Measurements from ENCODE around the gene COG2.
"Not testable (repeated sequence)": the region's sequence is repeated elsewhere in the genome, so short reads cannot be mapped to it uniquely, and the experiment has no call there.

COG2 gene

DNA sequence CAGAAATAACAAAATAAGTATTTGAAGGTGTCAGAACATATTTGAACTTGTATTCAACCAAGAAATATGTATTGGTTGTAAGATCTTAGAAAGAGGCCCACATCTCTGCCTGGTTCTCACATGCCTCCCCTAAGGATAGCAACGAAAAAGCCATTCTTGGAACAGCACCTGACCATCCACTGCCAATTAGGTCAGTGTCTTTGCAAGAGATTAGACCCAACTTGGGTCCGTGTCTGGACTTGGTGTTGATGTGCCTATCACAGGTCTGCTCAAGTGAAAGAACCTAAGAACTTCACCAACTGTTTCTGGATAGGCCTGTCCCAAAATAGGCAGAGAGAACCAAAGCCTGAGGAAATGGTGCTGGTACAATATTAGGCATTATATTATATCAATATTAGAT, 46.0 kb upstream of the COG2 start:
- no peak overlapping the region for H4K91ac ChIP-seq (ENCODE audit: low read depth, low read length, poor library complexity)
- no peak overlapping the region for H3K27ac ChIP-seq (replicated peaks; ENCODE audit: low read length)
- H2AK5ac ChIP-seq (ENCODE audit: low read depth, low read length) = no peak overlapping the region
- no peak for DNase-seq (ENCODE audit: low spot score)
- H2BK120ac ChIP-seq (ENCODE audit: low read depth, low read length) = no peak overlapping the region
- no peaks in the 10 kb centered on the region for H3K36me3 ChIP-seq (replicated peaks in 1 of 2; ENCODE audit: control insufficient read depth in 2 of 2, insufficient read depth in 2 of 2, low read length in 2 of 2)
- no peaks in the 10 kb centered on the region for H3K79me1 ChIP-seq (ENCODE audit: low read depth, low read length)
- H3K9me3 ChIP-seq (replicated peaks in 1 of 2; ENCODE audit: control insufficient read depth in 2 of 2, insufficient read depth in 1 of 2, low read depth in 1 of 2, low read length in 2 of 2) = peaks cover 0 to 3% of the 10 kb centered on the region in 2 donors
- peaks cover 0 to 3% (median 0%) of the 10 kb centered on the region in 3 experiments for H3K27me3 ChIP-seq (ENCODE audit: control insufficient read depth in 3 of 3, insufficient read depth in 3 of 3, low read depth in 1 of 3, low read length in 3 of 3)
- H3K23ac ChIP-seq (ENCODE audit: low read depth, low read length, poor library complexity) = no peak overlapping the region
- no peak overlapping the region for H3K14ac ChIP-seq (ENCODE audit: low read length)
- no peak overlapping the region for H3K4ac ChIP-seq (ENCODE audit: low read length)
- H2AFZ ChIP-seq (ENCODE audit: low read length) = no peak overlapping the region
- H3K9ac ChIP-seq (ENCODE audit: low read depth, low read length, poor library complexity) = no peak overlapping the region
- no peak overlapping the region for H2BK5ac ChIP-seq (ENCODE audit: low read length)
- no peak overlapping the region for H3K4me2 ChIP-seq (ENCODE audit: insufficient read depth, low read length, poor library complexity, severe bottlenecking)
- no peak overlapping the region for H2BK12ac ChIP-seq (ENCODE audit: low read length)
- no peak overlapping the region for H3K18ac ChIP-seq (ENCODE audit: low read length)
- no CpG with 5 or more reads among the region's 2 CpGs for WGBS, 2 donors (ENCODE audit: extremely low coverage in 2 of 2, insufficient read length in 2 of 2, insufficient replicate concordance in 1 of 2)
- H2BK15ac ChIP-seq (ENCODE audit: low read length) = no peak overlapping the region
- H4K8ac ChIP-seq (ENCODE audit: low read depth, low read length) = no peak overlapping the region
- H3K4me1 ChIP-seq (ENCODE audit: control insufficient read depth in 2 of 2, insufficient read depth in 1 of 2, low read depth in 1 of 2, low read length in 2 of 2) = peaks cover 0 to 2% of the 10 kb centered on the region in 2 donors
- H3K4me3 ChIP-seq (ENCODE audit: low read length in 2 of 2) = no peak overlapping the region

DNA sequence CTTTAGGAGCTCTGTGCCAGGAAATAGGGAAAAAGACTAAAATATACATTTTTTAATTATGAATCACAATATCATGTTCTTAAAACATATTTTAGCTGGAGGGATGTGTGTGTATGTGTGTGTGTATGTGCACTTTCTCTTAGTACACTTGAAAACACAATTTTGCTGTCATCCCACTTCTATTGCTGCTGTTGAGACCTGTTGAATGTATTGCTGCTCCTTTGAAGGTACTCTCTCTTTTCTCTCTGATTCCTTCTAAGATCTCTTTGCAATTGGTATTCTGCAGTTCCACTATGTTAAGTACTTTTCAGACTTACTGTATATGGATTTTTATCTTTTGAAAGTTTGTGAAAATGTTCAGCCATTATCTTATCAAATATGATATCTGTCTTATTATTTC, 43.5 kb upstream of the COG2 start:
- Histone ChIP-seq H3K27ac (replicated peaks; ENCODE audit: low read length) (no peak overlapping the region), H3K23ac (ENCODE audit: low read depth, low read length, poor library complexity) (no peak overlapping the region), H4K8ac (ENCODE audit: low read depth, low read length) (no peak overlapping the region), H2BK5ac (ENCODE audit: low read length) (no peak overlapping the region), H3K4me3 (ENCODE audit: low read length in 2 of 2) (no peak overlapping the region), H2AK5ac (ENCODE audit: low read depth, low read length) (no peak overlapping the region), H4K91ac (ENCODE audit: low read depth, low read length, poor library complexity) (no peak overlapping the region), H3K9ac (ENCODE audit: low read depth, low read length, poor library complexity) (no peak overlapping the region), H3K14ac (ENCODE audit: low read length) (no peak overlapping the region), H3K36me3 (replicated peaks in 1 of 2; ENCODE audit: control insufficient read depth in 2 of 2, insufficient read depth in 2 of 2, low read length in 2 of 2) (no peaks in the 10 kb centered on the region), H3K27me3 (ENCODE audit: control insufficient read depth in 3 of 3, insufficient read depth in 3 of 3, low read depth in 1 of 3, low read length in 3 of 3) (no peaks in the 10 kb centered on the region), H2BK12ac (ENCODE audit: low read length) (no peak overlapping the region), H2BK120ac (ENCODE audit: low read depth, low read length) (no peak overlapping the region), H2BK15ac (ENCODE audit: low read length) (no peak overlapping the region), H3K4ac (ENCODE audit: low read length) (no peak overlapping the region), H2AFZ (ENCODE audit: low read length) (no peak overlapping the region), H3K4me1 (ENCODE audit: control insufficient read depth in 2 of 2, insufficient read depth in 1 of 2, low read depth in 1 of 2, low read length in 2 of 2) (peaks cover 0 to 2% of the 10 kb centered on the region in 2 donors), H3K4me2 (ENCODE audit: insufficient read depth, low read length, poor library complexity, severe bottlenecking) (no peak overlapping the region), H3K79me1 (ENCODE audit: low read depth, low read length) (no peaks in the 10 kb centered on the region), H3K9me3 (replicated peaks in 1 of 2; ENCODE audit: control insufficient read depth in 2 of 2, insufficient read depth in 1 of 2, low read depth in 1 of 2, low read length in 2 of 2) (peaks cover 0 to 3% of the 10 kb centered on the region in 2 donors), H3K18ac (ENCODE audit: low read length) (no peak overlapping the region)
- no peak for DNase-seq (ENCODE audit: low spot score)

DNA sequence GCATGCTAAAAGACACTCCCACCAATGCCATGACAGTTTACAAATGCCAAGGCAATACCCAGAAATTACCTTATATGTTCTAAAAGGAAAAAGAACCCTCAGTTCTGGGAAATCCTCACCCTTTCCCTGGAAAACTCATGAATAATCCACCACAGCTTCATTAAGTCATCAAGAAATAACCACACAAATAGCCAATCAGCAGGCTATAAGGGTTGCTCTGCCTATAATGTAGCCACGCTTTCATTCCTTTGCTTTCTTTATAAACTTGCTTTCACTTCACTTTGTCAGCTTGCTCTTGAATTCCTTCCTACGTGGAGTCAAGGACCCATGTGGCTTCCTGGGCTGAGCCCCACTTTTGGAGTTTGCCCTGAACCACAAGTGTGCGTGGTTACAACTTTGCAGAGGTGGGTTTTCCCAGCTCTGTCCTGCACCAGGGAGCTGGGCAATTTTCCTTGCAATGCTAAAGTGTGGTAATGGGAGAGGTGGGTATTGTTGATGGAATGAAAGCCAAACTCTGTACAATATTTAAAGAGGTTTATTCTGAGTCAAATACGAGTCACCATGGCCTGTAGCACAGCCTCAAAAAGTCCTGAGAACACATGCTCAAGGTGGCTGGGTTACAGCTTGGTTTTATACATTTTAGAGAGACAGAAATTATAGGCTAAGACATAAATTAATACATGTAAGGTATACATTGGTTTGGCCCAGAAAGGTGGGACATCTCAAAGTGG, 42.2 kb upstream of the COG2 start:
- no peak overlapping the region for H2BK15ac ChIP-seq (ENCODE audit: low read length)
- H4K91ac ChIP-seq (ENCODE audit: low read depth, low read length, poor library complexity) = no peak overlapping the region
- H2BK120ac ChIP-seq (ENCODE audit: low read depth, low read length) = no peak overlapping the region
- no peak overlapping the region for H3K14ac ChIP-seq (ENCODE audit: low read length)
- WGBS, 2 donors (ENCODE audit: extremely low coverage in 2 of 2, insufficient read length in 2 of 2, insufficient replicate concordance in 1 of 2) = no CpG with 5 or more reads among the region's 4 CpGs
- H2AK5ac ChIP-seq (ENCODE audit: low read depth, low read length) = no peak overlapping the region
- H3K23ac ChIP-seq (ENCODE audit: low read depth, low read length, poor library complexity) = no peak overlapping the region
- H3K27me3 ChIP-seq (ENCODE audit: control insufficient read depth in 3 of 3, insufficient read depth in 3 of 3, low read depth in 1 of 3, low read length in 3 of 3) = no peaks in the 10 kb centered on the region
- no peak overlapping the region for H3K4ac ChIP-seq (ENCODE audit: low read length)
- no peaks in the 10 kb centered on the region for H3K79me1 ChIP-seq (ENCODE audit: low read depth, low read length)
- H3K4me1 ChIP-seq (ENCODE audit: control insufficient read depth in 2 of 2, insufficient read depth in 1 of 2, low read depth in 1 of 2, low read length in 2 of 2) = peaks cover 0 to 2% of the 10 kb centered on the region in 2 donors
- peaks cover 0 to 3% of the 10 kb centered on the region in 2 donors for H3K9me3 ChIP-seq (replicated peaks in 1 of 2; ENCODE audit: control insufficient read depth in 2 of 2, insufficient read depth in 1 of 2, low read depth in 1 of 2, low read length in 2 of 2)
- H3K36me3 ChIP-seq (replicated peaks in 1 of 2; ENCODE audit: control insufficient read depth in 2 of 2, insufficient read depth in 2 of 2, low read length in 2 of 2) = no peaks in the 10 kb centered on the region
- H2BK12ac ChIP-seq (ENCODE audit: low read length) = no peak overlapping the region
- no peak overlapping the region for H3K4me2 ChIP-seq (ENCODE audit: insufficient read depth, low read length, poor library complexity, severe bottlenecking)
- no peak overlapping the region for H2AFZ ChIP-seq (ENCODE audit: low read length)
- no peak overlapping the region for H3K9ac ChIP-seq (ENCODE audit: low read depth, low read length, poor library complexity)
- no peak overlapping the region for H3K18ac ChIP-seq (ENCODE audit: low read length)
- H4K8ac ChIP-seq (ENCODE audit: low read depth, low read length) = no peak overlapping the region
- H3K27ac ChIP-seq (replicated peaks; ENCODE audit: low read length) = no peak overlapping the region
- no peak overlapping the region for H2BK5ac ChIP-seq (ENCODE audit: low read length)
- DNase-seq (ENCODE audit: low spot score) = no peak
- peak overlapping the region in 1 of 2 donors; percentile 40 for H3K4me3 ChIP-seq (ENCODE audit: low read length in 2 of 2)

DNA sequence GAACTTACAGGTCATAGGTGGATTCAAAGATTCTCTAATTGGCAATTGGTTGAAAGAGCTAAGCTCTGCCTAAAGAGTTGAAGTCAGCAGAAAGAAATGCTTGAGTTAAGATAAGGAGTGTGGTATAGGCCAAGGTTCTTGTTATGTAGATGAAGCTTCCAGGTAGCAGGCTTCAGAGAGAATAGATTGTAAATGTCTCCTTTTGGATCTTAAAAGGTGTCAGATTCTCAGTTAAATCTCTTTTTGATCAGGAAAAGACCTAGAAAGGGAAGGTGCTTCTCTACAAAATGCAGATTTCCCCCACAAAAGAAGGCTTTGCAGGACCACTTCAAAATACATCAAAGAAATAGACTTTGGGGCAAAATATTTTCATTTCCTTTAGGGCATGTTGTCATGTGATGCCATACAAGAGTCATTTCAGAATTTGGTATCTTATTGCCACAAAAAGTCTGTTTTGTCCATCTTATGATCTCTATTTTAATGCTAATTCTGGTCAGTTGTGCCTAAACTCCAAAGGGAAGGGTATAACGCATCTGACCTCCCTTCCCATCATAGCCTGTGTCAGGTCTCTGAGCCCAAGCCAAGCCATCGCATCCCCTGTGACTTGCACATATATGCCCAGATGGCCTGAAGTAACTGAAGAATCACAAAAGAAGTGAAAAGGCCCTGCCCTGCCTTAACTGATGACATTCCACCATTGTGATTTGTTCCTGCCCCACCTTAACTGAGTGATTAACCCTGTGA, 41.5 kb upstream of the COG2 start:
- not testable (repeated sequence) for H3K79me1 ChIP-seq (ENCODE audit: low read depth, low read length); H2BK120ac ChIP-seq (ENCODE audit: low read depth, low read length); H3K14ac ChIP-seq (ENCODE audit: low read length); H2BK12ac ChIP-seq (ENCODE audit: low read length); H4K91ac ChIP-seq (ENCODE audit: low read depth, low read length, poor library complexity); H3K9ac ChIP-seq (ENCODE audit: low read depth, low read length, poor library complexity); H3K9me3 ChIP-seq (replicated peaks in 1 of 2; ENCODE audit: control insufficient read depth in 2 of 2, insufficient read depth in 1 of 2, low read depth in 1 of 2, low read length in 2 of 2); DNase-seq (ENCODE audit: low spot score); H3K23ac ChIP-seq (ENCODE audit: low read depth, low read length, poor library complexity); H3K4me1 ChIP-seq (ENCODE audit: control insufficient read depth in 2 of 2, insufficient read depth in 1 of 2, low read depth in 1 of 2, low read length in 2 of 2); H3K4ac ChIP-seq (ENCODE audit: low read length); H3K27me3 ChIP-seq (ENCODE audit: control insufficient read depth in 3 of 3, insufficient read depth in 3 of 3, low read depth in 1 of 3, low read length in 3 of 3); H2BK15ac ChIP-seq (ENCODE audit: low read length); H3K18ac ChIP-seq (ENCODE audit: low read length); H2AFZ ChIP-seq (ENCODE audit: low read length); H3K27ac ChIP-seq (replicated peaks; ENCODE audit: low read length); H3K4me2 ChIP-seq (ENCODE audit: insufficient read depth, low read length, poor library complexity, severe bottlenecking); H4K8ac ChIP-seq (ENCODE audit: low read depth, low read length); H3K4me3 ChIP-seq (ENCODE audit: low read length in 2 of 2); H2AK5ac ChIP-seq (ENCODE audit: low read depth, low read length); H2BK5ac ChIP-seq (ENCODE audit: low read length); H3K36me3 ChIP-seq (replicated peaks in 1 of 2; ENCODE audit: control insufficient read depth in 2 of 2, insufficient read depth in 2 of 2, low read length in 2 of 2)
- WGBS, 2 donors (ENCODE audit: extremely low coverage in 2 of 2, insufficient read length in 2 of 2, insufficient replicate concordance in 1 of 2) = no CpG with 5 or more reads among the region's 2 CpGs

Measured in neuronal stem cell (in vitro differentiated cells).